Lower leg skin (tissue), 3 donors: Measurements from ENCODE around the gene GZMB.

ENCODE experiments used
- POLR2A ChIP-seq, 2 donors: fragments of 450-650 bp; IDR thresholded peaks; one replicate each; pipeline ENCODE4 v1.6.1; 2016 to 2017; ENCODE audit warnings: antibody characterized with exemption in 2 of 2, mild to moderate bottlenecking in 1 of 2, moderate library complexity in 1 of 2
- TF ChIP-seq, protein P1 (sequence below), 3 donors: fragments of 450-650 bp; IDR thresholded peaks; one replicate each; pipeline ENCODE4 v1.5.1; 2016; ENCODE audit warnings: antibody characterized with exemption in 3 of 3, mild to moderate bottlenecking in 3 of 3, moderate library complexity in 2 of 3

DNA sequence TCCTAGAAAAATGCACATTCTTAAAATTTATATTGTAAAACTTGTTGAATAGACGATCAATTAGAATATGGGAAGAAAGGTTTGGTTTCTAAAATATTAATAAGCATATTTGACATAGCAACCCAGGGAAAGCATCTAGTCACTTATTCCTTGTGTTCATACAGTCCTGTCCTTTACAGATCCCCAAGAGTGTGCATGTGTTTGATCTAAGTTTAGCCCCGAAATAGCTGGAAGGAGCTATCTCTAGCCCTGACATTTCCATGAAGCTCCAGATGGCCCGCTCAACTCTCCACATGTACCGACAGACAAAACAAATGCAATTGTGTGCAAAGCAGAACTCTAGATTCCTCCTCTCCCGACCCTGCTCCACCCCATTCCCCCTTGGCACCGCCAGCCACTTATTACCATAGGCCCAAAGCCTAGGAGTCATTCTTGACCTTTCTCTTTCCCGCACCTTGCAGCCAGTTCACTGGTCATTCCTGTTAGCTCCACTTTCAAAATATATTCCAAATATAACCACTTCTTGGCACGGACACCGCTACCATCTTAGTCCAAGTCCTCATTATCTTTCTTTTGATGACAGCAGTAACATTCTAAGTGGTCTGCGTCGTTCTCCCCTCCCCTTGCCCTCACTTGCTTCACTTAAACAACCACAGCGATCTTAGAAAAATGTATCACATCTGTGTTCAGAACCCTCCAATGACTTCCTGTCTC lies 45.4 kb upstream of the GZMB start:
- TF ChIP-seq, protein P1, sequence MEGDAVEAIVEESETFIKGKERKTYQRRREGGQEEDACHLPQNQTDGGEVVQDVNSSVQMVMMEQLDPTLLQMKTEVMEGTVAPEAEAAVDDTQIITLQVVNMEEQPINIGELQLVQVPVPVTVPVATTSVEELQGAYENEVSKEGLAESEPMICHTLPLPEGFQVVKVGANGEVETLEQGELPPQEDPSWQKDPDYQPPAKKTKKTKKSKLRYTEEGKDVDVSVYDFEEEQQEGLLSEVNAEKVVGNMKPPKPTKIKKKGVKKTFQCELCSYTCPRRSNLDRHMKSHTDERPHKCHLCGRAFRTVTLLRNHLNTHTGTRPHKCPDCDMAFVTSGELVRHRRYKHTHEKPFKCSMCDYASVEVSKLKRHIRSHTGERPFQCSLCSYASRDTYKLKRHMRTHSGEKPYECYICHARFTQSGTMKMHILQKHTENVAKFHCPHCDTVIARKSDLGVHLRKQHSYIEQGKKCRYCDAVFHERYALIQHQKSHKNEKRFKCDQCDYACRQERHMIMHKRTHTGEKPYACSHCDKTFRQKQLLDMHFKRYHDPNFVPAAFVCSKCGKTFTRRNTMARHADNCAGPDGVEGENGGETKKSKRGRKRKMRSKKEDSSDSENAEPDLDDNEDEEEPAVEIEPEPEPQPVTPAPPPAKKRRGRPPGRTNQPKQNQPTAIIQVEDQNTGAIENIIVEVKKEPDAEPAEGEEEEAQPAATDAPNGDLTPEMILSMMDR (IDR thresholded peaks at IDR 0.05), result no peak
- no peak for TF ChIP-seq POLR2A (IDR thresholded peaks at IDR 0.05)
